SK-N-SH treated with all-trans-retinoic acid at 6 μM for 48 hours (cell line): ENCODE measurements around the gene MBD5.
A peak's percentile ranks its signal among the peaks of the same experiment; 100 is the strongest.

Experiments
- ATAC-seq: fragments of 200-7000 bp; cut with Tn5 transposase; 3 replicates; pipeline ENCODE4 v1.9.1; 2020; ENCODE audit warnings: mild to moderate bottlenecking, moderate library complexity
- ARNTL ChIP-seq: fragments of 450-650 bp; formaldehyde crosslinking; IDR thresholded peaks from 2 replicates; pipeline ENCODE4 v1.5.0; 2020; ENCODE audit warnings: low read depth, mild to moderate bottlenecking, moderate library complexity, borderline replicate concordance
- BACH2 ChIP-seq: fragments of 250-450 bp; sonication (Bioruptor Pico); IDR thresholded peaks from 2 replicates; pipeline ENCODE4 v1.9.0; 2021; ENCODE audit warnings: mild to moderate bottlenecking, borderline replicate concordance
- CSDC2 ChIP-seq: fragments of 250-450 bp; sonication (Bioruptor Pico); IDR thresholded peaks from 2 replicates; pipeline ENCODE4 v1.5.0; 2020; ENCODE audit warnings: mild to moderate bottlenecking, moderate library complexity
- ESRRG ChIP-seq: fragments of 250-450 bp; sonication (Bioruptor Pico); IDR thresholded peaks from 2 replicates; pipeline ENCODE4 v1.6.1; 2021; ENCODE audit warnings: mild to moderate bottlenecking
- GLIS3 ChIP-seq: fragments of 250-450 bp; sonication (Bioruptor Pico); IDR thresholded peaks from 2 replicates; pipeline ENCODE4 v1.5.0; 2020; ENCODE audit warnings: mild to moderate bottlenecking, moderate library complexity
- ISL1 ChIP-seq: fragments of 250-450 bp; sonication (Bioruptor Pico); IDR thresholded peaks from 2 replicates; pipeline ENCODE4 v2.1.2; 2022; ENCODE audit warnings: mild to moderate bottlenecking, moderate library complexity
- OSR1 ChIP-seq: fragments of 250-450 bp; sonication (Bioruptor Pico); IDR thresholded peaks from 2 replicates; pipeline ENCODE4 v1.8.0; 2022; ENCODE audit warnings: moderate library complexity, mild to moderate bottlenecking, inconsistent platforms
- PATZ1 ChIP-seq: fragments of 250-450 bp; sonication (Bioruptor Pico); IDR thresholded peaks from 2 replicates; pipeline ENCODE4 v1.8.0; 2020; ENCODE audit warnings: mild to moderate bottlenecking, moderate library complexity, borderline replicate concordance
- PPARA ChIP-seq: fragments of 250-450 bp; sonication (Bioruptor Pico); IDR thresholded peaks from 2 replicates; pipeline ENCODE4 v1.5.0; 2020; ENCODE audit warnings: mild to moderate bottlenecking, borderline replicate concordance
- SNAI2 ChIP-seq: fragments of 250-450 bp; sonication (Bioruptor Pico); IDR thresholded peaks from 2 replicates; pipeline ENCODE4 v1.5.0; 2020; ENCODE audit warnings: mild to moderate bottlenecking, moderate library complexity
- TCF4 ChIP-seq: fragments of 250-450 bp; sonication (Bioruptor Pico); IDR thresholded peaks from 2 replicates; pipeline ENCODE4 v1.8.0; 2021; ENCODE audit warnings: mild to moderate bottlenecking, moderate library complexity, borderline replicate concordance
- ZC3H10 ChIP-seq: fragments of 250-450 bp; sonication (Bioruptor Pico); IDR thresholded peaks from 2 replicates; pipeline ENCODE4 v1.5.1; 2021; ENCODE audit warnings: mild to moderate bottlenecking, moderate library complexity
- ZFP3 ChIP-seq: fragments of 250-450 bp; sonication (Bioruptor Pico); IDR thresholded peaks from 2 replicates; pipeline ENCODE4 v1.5.0; 2020; ENCODE audit warnings: mild to moderate bottlenecking, moderate library complexity
- ZFP30 ChIP-seq: fragments of 450-650 bp; formaldehyde crosslinking; IDR thresholded peaks from 2 replicates; pipeline ENCODE4 v1.5.0; 2022; ENCODE audit warnings: mild to moderate bottlenecking, moderate library complexity
- ZNF565 ChIP-seq: fragments of 450-650 bp; formaldehyde crosslinking; conservative IDR thresholded peaks from 2 replicates; pipeline ENCODE4 v1.5.0; 2020; ENCODE audit warnings: low read depth, mild to moderate bottlenecking, moderate library complexity
- ZNF70 ChIP-seq: fragments of 450-650 bp; formaldehyde crosslinking; IDR thresholded peaks from 2 replicates; pipeline ENCODE4 v1.5.0; 2020; ENCODE audit warnings: mild to moderate bottlenecking, moderate library complexity
- ZNF8 ChIP-seq: fragments of 450-650 bp; formaldehyde crosslinking; IDR thresholded peaks from 2 replicates; pipeline ENCODE4 v1.5.0; 2020; ENCODE audit warnings: mild to moderate bottlenecking, moderate library complexity
- TF ChIP-seq, protein P1 (sequence below): fragments of 250-450 bp; sonication (Bioruptor Pico); IDR thresholded peaks from 2 replicates; pipeline ENCODE4 v1.5.0; 2020; ENCODE audit warnings: mild to moderate bottlenecking, moderate library complexity
- TF ChIP-seq, protein P2 (sequence below): fragments of 250-450 bp; sonication (Bioruptor Pico); IDR thresholded peaks from 2 replicates; pipeline ENCODE4 v1.5.1; 2021; ENCODE audit warnings: mild to moderate bottlenecking, moderate library complexity
- TF ChIP-seq, protein P3 (sequence below): fragments of 250-450 bp; sonication (Bioruptor Pico); IDR thresholded peaks from 2 replicates; pipeline ENCODE4 v1.8.0; 2021; ENCODE audit warnings: low read depth, mild to moderate bottlenecking, moderate library complexity, borderline replicate concordance
- TF ChIP-seq, protein P4 (sequence below): fragments of 250-450 bp; sonication (Bioruptor Pico); IDR thresholded peaks from 2 replicates; pipeline ENCODE4 v1.5.1; 2020; ENCODE audit warnings: low read depth, mild to moderate bottlenecking, moderate library complexity

MBD5 gene

GRCh38 chr2:148096012-148096411 lies 75.1 kb downstream of the MBD5 start:
- peak; percentile 38; the same call in 2 of the 3 replicates for ATAC-seq
- TF ChIP-seq, protein P1, sequence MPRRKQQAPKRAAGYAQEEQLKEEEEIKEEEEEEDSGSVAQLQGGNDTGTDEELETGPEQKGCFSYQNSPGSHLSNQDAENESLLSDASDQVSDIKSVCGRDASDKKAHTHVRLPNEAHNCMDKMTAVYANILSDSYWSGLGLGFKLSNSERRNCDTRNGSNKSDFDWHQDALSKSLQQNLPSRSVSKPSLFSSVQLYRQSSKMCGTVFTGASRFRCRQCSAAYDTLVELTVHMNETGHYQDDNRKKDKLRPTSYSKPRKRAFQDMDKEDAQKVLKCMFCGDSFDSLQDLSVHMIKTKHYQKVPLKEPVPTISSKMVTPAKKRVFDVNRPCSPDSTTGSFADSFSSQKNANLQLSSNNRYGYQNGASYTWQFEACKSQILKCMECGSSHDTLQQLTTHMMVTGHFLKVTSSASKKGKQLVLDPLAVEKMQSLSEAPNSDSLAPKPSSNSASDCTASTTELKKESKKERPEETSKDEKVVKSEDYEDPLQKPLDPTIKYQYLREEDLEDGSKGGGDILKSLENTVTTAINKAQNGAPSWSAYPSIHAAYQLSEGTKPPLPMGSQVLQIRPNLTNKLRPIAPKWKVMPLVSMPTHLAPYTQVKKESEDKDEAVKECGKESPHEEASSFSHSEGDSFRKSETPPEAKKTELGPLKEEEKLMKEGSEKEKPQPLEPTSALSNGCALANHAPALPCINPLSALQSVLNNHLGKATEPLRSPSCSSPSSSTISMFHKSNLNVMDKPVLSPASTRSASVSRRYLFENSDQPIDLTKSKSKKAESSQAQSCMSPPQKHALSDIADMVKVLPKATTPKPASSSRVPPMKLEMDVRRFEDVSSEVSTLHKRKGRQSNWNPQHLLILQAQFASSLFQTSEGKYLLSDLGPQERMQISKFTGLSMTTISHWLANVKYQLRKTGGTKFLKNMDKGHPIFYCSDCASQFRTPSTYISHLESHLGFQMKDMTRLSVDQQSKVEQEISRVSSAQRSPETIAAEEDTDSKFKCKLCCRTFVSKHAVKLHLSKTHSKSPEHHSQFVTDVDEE, result no peak
- TF ChIP-seq ZC3H10 (CRISPR knock-in tag) (no peak), GLIS3 (CRISPR knock-in tag) (no peak), ZNF8 (CRISPR knock-in tag) (no peak), OSR1 (CRISPR knock-in tag) (no peak), BACH2 (no peak), ESRRG (CRISPR knock-in tag) (no peak), ZFP30 (CRISPR knock-in tag) (no peak), PPARA (CRISPR knock-in tag) (no peak), ARNTL (CRISPR knock-in tag) (no peak), ZNF70 (CRISPR knock-in tag) (no peak), ZNF565 (CRISPR knock-in tag) (no peak)
- TF ChIP-seq, protein P2, sequence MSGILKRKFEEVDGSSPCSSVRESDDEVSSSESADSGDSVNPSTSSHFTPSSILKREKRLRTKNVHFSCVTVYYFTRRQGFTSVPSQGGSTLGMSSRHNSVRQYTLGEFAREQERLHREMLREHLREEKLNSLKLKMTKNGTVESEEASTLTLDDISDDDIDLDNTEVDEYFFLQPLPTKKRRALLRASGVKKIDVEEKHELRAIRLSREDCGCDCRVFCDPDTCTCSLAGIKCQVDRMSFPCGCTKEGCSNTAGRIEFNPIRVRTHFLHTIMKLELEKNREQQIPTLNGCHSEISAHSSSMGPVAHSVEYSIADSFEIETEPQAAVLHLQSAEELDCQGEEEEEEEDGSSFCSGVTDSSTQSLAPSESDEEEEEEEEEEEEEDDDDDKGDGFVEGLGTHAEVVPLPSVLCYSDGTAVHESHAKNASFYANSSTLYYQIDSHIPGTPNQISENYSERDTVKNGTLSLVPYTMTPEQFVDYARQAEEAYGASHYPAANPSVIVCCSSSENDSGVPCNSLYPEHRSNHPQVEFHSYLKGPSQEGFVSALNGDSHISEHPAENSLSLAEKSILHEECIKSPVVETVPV (CRISPR knock-in tag), result no peak
- TF ChIP-seq, protein P3, sequence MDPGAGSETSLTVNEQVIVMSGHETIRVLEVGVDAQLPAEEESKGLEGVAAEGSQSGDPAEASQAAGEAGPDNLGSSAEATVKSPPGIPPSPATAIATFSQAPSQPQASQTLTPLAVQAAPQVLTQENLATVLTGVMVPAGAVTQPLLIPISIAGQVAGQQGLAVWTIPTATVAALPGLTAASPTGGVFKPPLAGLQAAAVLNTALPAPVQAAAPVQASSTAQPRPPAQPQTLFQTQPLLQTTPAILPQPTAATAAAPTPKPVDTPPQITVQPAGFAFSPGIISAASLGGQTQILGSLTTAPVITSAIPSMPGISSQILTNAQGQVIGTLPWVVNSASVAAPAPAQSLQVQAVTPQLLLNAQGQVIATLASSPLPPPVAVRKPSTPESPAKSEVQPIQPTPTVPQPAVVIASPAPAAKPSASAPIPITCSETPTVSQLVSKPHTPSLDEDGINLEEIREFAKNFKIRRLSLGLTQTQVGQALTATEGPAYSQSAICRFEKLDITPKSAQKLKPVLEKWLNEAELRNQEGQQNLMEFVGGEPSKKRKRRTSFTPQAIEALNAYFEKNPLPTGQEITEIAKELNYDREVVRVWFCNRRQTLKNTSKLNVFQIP, result no peak

DNA sequence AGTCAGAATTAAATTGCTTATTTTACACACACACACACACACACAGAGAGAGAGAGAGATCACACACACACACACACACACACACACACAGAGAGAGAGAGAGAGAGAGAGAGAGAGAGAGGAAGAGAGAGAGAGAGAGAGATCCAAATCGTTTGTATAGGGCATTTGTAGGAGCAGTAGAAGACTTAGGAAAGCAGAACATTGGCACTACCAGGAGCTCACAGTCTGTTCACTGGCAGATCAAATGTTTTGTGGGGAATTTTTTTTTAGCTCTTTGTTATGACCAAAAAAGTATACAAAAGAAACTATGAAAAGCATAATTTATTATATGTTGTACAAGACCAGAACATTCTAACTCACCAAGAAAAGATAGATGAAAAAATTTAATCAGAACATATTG lies 81.8 kb downstream of the MBD5 start:
- no peak for TF ChIP-seq TCF4
- no peak for TF ChIP-seq OSR1 (CRISPR knock-in tag)
- TF ChIP-seq CSDC2 (CRISPR knock-in tag), result no peak
- TF ChIP-seq ARNTL (CRISPR knock-in tag), result no peak
- TF ChIP-seq ZC3H10 (CRISPR knock-in tag), result no peak
- no peak for TF ChIP-seq ZFP3 (CRISPR knock-in tag)
- TF ChIP-seq SNAI2 (CRISPR knock-in tag), result no peak
- no peak for TF ChIP-seq ZNF565 (CRISPR knock-in tag)
- TF ChIP-seq, protein P2 (CRISPR knock-in tag), result no peak
- TF ChIP-seq, protein P1, result no peak
- ATAC-seq, result no peak

DNA sequence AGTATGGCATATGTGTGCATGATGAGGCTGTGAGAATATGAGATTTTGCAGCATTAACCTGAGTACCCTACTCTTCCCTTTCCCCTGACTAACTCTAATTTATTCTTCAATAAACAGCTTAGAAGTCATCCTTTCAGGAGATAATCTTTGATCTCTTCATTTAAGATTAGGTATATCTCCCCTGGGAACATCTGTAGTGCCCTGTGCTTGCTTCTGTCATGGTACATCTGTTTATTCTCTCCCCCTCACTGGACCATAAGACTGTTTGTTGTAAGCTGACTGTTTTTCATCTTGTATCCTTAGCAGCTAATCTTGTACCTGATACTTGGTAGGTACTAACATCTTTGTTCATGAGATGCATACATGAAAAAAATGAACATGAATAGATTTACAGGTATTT lies 83.1 kb downstream of the MBD5 start:
- TF ChIP-seq ZNF70 (CRISPR knock-in tag), result no peak
- TF ChIP-seq CSDC2 (CRISPR knock-in tag), result no peak
- TF ChIP-seq ZFP3 (CRISPR knock-in tag), result no peak
- TF ChIP-seq ZNF8 (CRISPR knock-in tag), result no peak
- no peak for TF ChIP-seq ISL1 (CRISPR knock-in tag)
- TF ChIP-seq GLIS3 (CRISPR knock-in tag), result no peak
- no peak for TF ChIP-seq PATZ1
- TF ChIP-seq ARNTL (CRISPR knock-in tag), result no peak
- TF ChIP-seq, protein P4, sequence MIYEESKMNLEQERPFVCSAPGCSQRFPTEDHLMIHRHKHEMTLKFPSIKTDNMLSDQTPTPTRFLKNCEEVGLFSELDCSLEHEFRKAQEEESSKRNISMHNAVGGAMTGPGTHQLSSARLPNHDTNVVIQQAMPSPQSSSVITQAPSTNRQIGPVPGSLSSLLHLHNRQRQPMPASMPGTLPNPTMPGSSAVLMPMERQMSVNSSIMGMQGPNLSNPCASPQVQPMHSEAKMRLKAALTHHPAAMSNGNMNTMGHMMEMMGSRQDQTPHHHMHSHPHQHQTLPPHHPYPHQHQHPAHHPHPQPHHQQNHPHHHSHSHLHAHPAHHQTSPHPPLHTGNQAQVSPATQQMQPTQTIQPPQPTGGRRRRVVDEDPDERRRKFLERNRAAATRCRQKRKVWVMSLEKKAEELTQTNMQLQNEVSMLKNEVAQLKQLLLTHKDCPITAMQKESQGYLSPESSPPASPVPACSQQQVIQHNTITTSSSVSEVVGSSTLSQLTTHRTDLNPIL, result no peak
- no peak for ATAC-seq
